ENCODE results near the gene XKR3. TPM values are rescaled to one million over a fixed set of nuclear protein-coding genes. Genes with fewer than 3 reads are reported as not detected.
"Not testable (repeated sequence)": the region's sequence is repeated elsewhere in the genome, so short reads cannot be mapped to it uniquely, and the experiment has no call there.

The XKR3 gene
- total RNA-seq, 4 donors from 2014 or later = not detected

DNA sequence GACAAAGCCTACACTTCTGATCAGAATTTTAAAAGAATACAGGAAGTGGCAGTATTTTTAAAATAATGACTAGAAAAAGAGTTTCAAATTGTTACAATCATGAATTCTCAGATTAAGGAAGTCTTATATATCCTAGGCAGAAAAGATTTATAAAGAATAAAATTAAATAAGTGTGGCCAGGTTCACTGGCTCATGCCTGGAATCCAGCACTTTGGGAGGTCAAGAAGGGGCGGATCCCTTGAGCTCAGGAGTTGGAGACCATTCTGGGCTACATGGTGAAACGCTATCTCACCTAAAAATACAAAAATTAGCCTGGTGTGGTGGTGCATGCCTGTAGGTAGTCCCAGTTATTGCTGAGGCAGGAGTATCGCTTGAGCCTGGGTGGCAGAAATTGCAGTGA is 24.1 kb downstream of the XKR3 start:
- WGBS, 2 donors = 66 to 70% methylated on average over 3 of the region's 3 CpGs

DNA sequence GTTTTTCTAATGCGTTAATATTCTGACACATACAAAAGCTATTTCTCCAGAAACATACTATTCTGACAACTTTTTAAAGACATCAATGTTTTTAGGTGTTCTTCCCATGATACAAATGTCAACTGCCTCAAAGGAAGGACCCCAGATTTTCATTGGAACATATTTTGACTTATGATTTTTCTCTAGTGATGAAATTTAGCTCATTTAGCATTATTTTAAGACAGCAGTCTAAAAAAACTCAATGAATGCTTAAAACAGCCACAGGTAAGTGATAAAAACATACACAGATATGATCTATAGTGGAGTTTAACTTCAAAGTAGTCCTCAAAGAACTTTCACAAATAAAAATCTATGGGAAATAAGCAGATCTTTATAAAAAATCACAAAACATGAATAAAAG is 24.9 kb downstream of the XKR3 start:
- no peak for DNase-seq
- H3K27ac ChIP-seq = no peak overlapping the region
- TF ChIP-seq, protein P1, sequence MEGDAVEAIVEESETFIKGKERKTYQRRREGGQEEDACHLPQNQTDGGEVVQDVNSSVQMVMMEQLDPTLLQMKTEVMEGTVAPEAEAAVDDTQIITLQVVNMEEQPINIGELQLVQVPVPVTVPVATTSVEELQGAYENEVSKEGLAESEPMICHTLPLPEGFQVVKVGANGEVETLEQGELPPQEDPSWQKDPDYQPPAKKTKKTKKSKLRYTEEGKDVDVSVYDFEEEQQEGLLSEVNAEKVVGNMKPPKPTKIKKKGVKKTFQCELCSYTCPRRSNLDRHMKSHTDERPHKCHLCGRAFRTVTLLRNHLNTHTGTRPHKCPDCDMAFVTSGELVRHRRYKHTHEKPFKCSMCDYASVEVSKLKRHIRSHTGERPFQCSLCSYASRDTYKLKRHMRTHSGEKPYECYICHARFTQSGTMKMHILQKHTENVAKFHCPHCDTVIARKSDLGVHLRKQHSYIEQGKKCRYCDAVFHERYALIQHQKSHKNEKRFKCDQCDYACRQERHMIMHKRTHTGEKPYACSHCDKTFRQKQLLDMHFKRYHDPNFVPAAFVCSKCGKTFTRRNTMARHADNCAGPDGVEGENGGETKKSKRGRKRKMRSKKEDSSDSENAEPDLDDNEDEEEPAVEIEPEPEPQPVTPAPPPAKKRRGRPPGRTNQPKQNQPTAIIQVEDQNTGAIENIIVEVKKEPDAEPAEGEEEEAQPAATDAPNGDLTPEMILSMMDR (IDR thresholded peaks at IDR 0.05) = no peak
- no peak for TF ChIP-seq POLR2A (IDR thresholded peaks at IDR 0.05)
- no peak overlapping the region for H3K4me3 ChIP-seq
- intact Hi-C loops (cut with DNase I) = no loop called here
- H3K4me1 ChIP-seq = no peaks in the 10 kb centered on the region
- H3K36me3 ChIP-seq = no peaks in the 10 kb centered on the region
- WGBS, 2 donors = 87 to 100% methylated on average over 1 of the region's 1 CpG
- no peaks in the 10 kb centered on the region for H3K27me3 ChIP-seq
- no peaks in the 10 kb centered on the region for H3K9me3 ChIP-seq

More for the DNA sequence above, 24.1 kb downstream of the XKR3 start:
- H3K27ac ChIP-seq = no peak overlapping the region
- H3K4me1 ChIP-seq = no peaks in the 10 kb centered on the region
- no peak for DNase-seq
- intact Hi-C loops (cut with DNase I) = no loop called here
- no peaks in the 10 kb centered on the region for H3K27me3 ChIP-seq
- TF ChIP-seq, protein P1 (IDR thresholded peaks at IDR 0.05) = no peak
- no peak for TF ChIP-seq POLR2A (IDR thresholded peaks at IDR 0.05)
- H3K36me3 ChIP-seq = no peaks in the 10 kb centered on the region
- no peaks in the 10 kb centered on the region for H3K9me3 ChIP-seq
- no peak overlapping the region for H3K4me3 ChIP-seq

DNA sequence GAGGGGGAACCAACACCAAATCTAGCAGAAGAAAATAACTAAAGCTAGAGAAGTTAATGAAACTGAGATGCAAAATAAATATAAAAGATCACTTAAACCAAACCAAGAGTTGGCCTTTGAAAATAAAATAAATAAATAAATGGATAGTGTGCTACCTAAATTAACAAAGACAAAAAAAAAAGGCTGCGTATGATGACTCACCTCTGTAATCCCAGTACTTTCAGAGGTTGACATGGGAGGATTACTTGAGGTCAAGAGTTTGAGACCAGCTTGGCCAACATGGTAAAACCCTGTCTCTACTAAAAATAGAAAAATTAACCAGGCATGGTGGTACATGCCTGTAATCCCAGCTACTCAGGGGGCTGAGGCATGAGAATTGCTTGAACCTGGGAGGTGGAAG is 29.7 kb downstream of the XKR3 start:
- H3K9me3 ChIP-seq; intact Hi-C loops (cut with DNase I); H3K27me3 ChIP-seq; H3K36me3 ChIP-seq; H3K4me3 ChIP-seq; DNase-seq; H3K27ac ChIP-seq; H3K4me1 ChIP-seq: not testable (repeated sequence)
- 67 to 73% methylated on average over 1 of the region's 1 CpG for WGBS, 2 donors

DNA sequence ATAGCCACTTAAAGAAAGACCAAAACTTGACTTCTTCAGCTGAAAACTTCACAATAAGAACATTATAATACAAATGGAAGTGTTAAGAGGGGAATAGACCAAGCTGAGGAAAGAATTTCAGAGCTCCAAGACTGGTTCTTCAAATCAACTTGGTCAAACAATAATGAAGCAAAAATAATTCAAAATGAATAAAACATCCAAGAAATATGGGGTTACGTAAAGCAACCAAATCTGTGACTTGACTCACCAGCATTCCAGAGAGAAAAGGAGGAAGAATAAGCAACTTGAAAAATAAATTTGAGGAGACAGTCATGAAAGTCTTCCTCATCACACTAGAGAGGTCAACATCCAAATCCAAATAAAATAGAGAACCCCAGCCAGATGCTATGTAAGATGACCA is 31.4 kb downstream of the XKR3 start:
- no peaks in the 10 kb centered on the region for H3K27me3 ChIP-seq
- H3K4me3 ChIP-seq = no peak overlapping the region
- H3K36me3 ChIP-seq = no peaks in the 10 kb centered on the region
- no peaks in the 10 kb centered on the region for H3K9me3 ChIP-seq
- intact Hi-C loops (cut with DNase I) = no loop called here
- no peak for TF ChIP-seq POLR2A (IDR thresholded peaks at IDR 0.05)
- TF ChIP-seq, protein P1 (IDR thresholded peaks at IDR 0.05) = no peak
- WGBS, 2 donors = 79 to 80% methylated on average over 1 of the region's 1 CpG
- no peaks in the 10 kb centered on the region for H3K4me1 ChIP-seq
- DNase-seq = no peak
- H3K27ac ChIP-seq = no peak overlapping the region

DNA sequence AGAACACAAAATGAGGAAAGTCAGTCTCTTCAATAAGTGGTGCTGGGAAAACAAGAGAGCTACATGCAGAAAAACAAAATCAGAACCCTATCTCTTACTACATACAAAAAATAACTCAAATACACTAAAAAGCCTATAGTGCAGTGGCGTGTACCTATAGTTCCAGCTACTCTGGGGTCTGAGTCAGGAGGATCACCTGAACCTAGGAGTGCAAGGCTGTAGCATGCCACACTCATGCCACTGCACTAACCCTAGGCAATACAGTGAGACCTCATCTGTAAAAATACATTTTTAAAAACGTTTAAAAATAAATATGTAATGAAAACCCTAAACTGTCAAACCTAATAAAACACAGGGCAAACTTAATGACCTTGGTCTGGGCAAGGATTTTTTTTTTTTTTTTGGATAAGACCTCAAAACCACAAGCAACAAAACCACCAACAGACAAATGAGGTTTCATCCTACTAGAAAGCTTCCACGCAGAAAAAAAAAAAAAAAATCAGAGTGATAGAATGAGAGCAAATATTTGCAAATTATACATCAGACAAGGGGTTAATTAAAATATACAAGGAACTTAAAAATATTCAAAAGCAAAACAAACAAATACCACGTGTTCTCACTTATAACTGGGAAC is 35.2 kb downstream of the XKR3 start:
- Histone ChIP-seq H3K27me3 (no peaks in the 10 kb centered on the region), H3K36me3 (no peaks in the 10 kb centered on the region), H3K9me3 (no peaks in the 10 kb centered on the region), H3K4me3 (no peak overlapping the region), H3K27ac (no peak overlapping the region), H3K4me1 (no peaks in the 10 kb centered on the region)
- DNase-seq = no peak
- TF ChIP-seq POLR2A (IDR thresholded peaks at IDR 0.05) = no peak
- TF ChIP-seq, protein P1 (IDR thresholded peaks at IDR 0.05) = no peak
- intact Hi-C loops (cut with DNase I) = no loop called here
- 35% methylated on average over 4 of the region's 4 CpGs for WGBS, 2 donors

DNA sequence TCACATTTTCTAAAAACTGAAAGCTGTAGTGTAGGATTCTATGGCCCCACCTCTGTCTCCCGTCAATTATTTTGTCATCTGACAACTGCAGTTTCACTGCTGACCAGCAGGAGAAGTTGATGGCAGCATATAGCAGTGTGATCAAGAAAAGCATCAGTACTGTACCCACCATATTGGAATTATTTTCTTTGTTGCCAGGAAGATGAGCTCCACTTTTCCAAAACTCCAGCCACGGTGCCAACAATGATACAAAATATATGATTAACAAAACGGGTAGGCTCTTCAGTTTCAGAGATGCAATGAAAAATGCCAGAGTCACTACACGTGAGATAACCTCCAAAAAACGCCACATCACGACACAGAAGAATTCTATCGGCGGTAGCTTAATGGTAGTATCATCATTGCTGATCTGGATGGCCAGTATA is 41.3 kb downstream of the XKR3 start:
- DNase-seq = no peak
- Histone ChIP-seq H3K36me3 (no peaks in the 10 kb centered on the region), H3K9me3 (no peaks in the 10 kb centered on the region), H3K27me3 (no peaks in the 10 kb centered on the region), H3K27ac (no peak overlapping the region), H3K4me1 (no peaks in the 10 kb centered on the region), H3K4me3 (no peak overlapping the region)
- TF ChIP-seq, protein P1 (IDR thresholded peaks at IDR 0.05) = no peak
- no peak for TF ChIP-seq POLR2A (IDR thresholded peaks at IDR 0.05)
- intact Hi-C loops (cut with DNase I) = no loop called here
- WGBS, 2 donors = 71 to 74% methylated on average over 8 of the region's 8 CpGs

Measured in esophagus squamous epithelium (tissue), 5 donors.